ENCODE results near the gene ABCB9. TPM values are rescaled to one million over a fixed set of nuclear protein-coding genes. Genes with fewer than 3 reads are reported as not detected.

The ABCB9 gene
- total RNA-seq, 4 donors from 2014 or later, result 2.7 to 9.5 (median 7.4) TPM

DNA sequence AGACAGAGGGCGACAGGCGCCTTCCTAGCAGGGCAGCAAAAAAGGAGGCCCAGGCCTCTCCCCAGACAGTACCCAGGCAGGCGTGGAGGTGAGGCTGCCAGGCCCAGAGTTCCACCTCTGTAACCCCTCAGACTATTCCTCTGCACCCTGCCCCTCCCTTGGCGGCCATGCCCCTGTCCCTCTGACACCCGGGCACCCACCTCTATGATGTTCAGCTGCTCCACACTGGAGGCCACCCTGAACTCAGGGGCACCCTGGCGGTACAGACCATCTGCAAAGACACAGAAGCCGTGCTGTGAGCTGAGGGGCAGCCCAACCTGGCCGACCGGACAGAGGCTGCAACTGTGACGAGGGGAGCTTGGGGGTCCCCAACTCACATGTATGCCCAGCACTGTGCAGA, 34.3 kb upstream of the ABCB9 start:
- peaks cover 41% of the 10 kb centered on the region for H3K36me3 ChIP-seq
- H3K27me3 ChIP-seq, result no peaks in the 10 kb centered on the region
- TF ChIP-seq, protein P1, sequence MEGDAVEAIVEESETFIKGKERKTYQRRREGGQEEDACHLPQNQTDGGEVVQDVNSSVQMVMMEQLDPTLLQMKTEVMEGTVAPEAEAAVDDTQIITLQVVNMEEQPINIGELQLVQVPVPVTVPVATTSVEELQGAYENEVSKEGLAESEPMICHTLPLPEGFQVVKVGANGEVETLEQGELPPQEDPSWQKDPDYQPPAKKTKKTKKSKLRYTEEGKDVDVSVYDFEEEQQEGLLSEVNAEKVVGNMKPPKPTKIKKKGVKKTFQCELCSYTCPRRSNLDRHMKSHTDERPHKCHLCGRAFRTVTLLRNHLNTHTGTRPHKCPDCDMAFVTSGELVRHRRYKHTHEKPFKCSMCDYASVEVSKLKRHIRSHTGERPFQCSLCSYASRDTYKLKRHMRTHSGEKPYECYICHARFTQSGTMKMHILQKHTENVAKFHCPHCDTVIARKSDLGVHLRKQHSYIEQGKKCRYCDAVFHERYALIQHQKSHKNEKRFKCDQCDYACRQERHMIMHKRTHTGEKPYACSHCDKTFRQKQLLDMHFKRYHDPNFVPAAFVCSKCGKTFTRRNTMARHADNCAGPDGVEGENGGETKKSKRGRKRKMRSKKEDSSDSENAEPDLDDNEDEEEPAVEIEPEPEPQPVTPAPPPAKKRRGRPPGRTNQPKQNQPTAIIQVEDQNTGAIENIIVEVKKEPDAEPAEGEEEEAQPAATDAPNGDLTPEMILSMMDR (IDR thresholded peaks at IDR 0.05), result no peak
- TF ChIP-seq POLR2AphosphoS5 (IDR thresholded peaks at IDR 0.05) (no peak), EP300 (IDR thresholded peaks at IDR 0.05) (no peak), POLR2A (IDR thresholded peaks at IDR 0.05) (no peak)
- H3K9me3 ChIP-seq, result no peaks in the 10 kb centered on the region
- no peaks in the 10 kb centered on the region for H3K4me1 ChIP-seq
- WGBS, result 95% methylated on average over 6 of the region's 10 CpGs
- H3K4me3 ChIP-seq, result no peak overlapping the region
- DNase-seq (ENCODE audit: low spot score in 2 of 2), result no peak
- H3K27ac ChIP-seq, result no peak overlapping the region

DNA sequence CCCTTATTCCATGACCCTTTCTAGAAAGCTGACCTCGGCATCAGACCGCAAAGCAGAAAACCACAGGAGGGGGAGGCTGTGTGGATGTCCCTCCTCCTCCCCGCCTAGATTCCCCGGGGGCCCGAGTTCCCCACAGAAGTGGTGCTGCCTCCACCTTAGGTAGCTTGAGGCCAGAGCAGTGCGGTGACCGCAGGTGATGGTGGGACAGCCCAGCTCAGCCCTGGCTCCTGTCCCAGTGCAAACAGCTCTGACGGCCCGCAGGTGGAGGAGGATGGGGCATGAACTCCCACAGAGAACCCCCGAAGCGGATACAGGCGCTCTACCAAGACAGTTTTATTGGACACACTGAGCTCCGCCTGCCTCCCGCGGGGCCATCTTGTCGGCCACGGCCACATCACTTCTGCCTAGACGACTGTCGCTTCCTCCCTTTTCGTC, 33.7 kb upstream of the ABCB9 start:
- no peak overlapping the region for H3K4me3 ChIP-seq
- peaks cover 39% of the 10 kb centered on the region for H3K36me3 ChIP-seq
- no peaks in the 10 kb centered on the region for H3K27me3 ChIP-seq
- 83% methylated on average over 20 of the region's 20 CpGs for WGBS
- DNase-seq (ENCODE audit: low spot score in 2 of 2), result no peak
- TF ChIP-seq EP300 (IDR thresholded peaks at IDR 0.05) (no peak), POLR2A (IDR thresholded peaks at IDR 0.05) (no peak), POLR2AphosphoS5 (IDR thresholded peaks at IDR 0.05) (no peak)
- TF ChIP-seq, protein P1 (IDR thresholded peaks at IDR 0.05), result no peak
- H3K9me3 ChIP-seq, result no peaks in the 10 kb centered on the region
- H3K4me1 ChIP-seq, result no peaks in the 10 kb centered on the region
- H3K27ac ChIP-seq, result no peak overlapping the region

GRCh38 chr12:122999196-122999946, 33.1 kb upstream of the ABCB9 start:
- Histone ChIP-seq H3K9me3 (no peaks in the 10 kb centered on the region), H3K27ac (no peak overlapping the region), H3K27me3 (no peaks in the 10 kb centered on the region), H3K36me3 (peaks cover 34% of the 10 kb centered on the region), H3K4me3 (no peak overlapping the region), H3K4me1 (no peaks in the 10 kb centered on the region)
- 90% methylated on average over 6 of the region's 8 CpGs for WGBS
- DNase-seq (ENCODE audit: low spot score in 2 of 2), result no peak
- no peak for TF ChIP-seq POLR2AphosphoS5 (IDR thresholded peaks at IDR 0.05)
- TF ChIP-seq POLR2A (IDR thresholded peaks at IDR 0.05), result no peak
- no peak for TF ChIP-seq EP300 (IDR thresholded peaks at IDR 0.05)
- TF ChIP-seq, protein P1 (IDR thresholded peaks at IDR 0.05), result no peak

GRCh38 chr12:122998316-122998715, 32.1 kb upstream of the ABCB9 start:
- whole genome bisulfite sequencing, result 100% methylated on average over 1 of the region's 4 CpGs

GRCh38 chr12:122997343-122998250, 31.3 kb upstream of the ABCB9 start:
- no peaks in the 10 kb centered on the region for H3K27me3 ChIP-seq
- no peak overlapping the region for H3K4me3 ChIP-seq
- TF ChIP-seq EP300 (IDR thresholded peaks at IDR 0.05), result no peak
- no peak for TF ChIP-seq POLR2AphosphoS5 (IDR thresholded peaks at IDR 0.05)
- DNase-seq (ENCODE audit: low spot score in 2 of 2), result no peak
- 93% methylated on average over 21 of the region's 25 CpGs for WGBS
- H3K4me1 ChIP-seq, result no peaks in the 10 kb centered on the region
- no peaks in the 10 kb centered on the region for H3K9me3 ChIP-seq
- no peak overlapping the region for H3K27ac ChIP-seq
- H3K36me3 ChIP-seq, result peaks cover 30% of the 10 kb centered on the region

More at GRCh38 chr12:122998316-122998715, 32.1 kb upstream of the ABCB9 start:
- H3K4me1 ChIP-seq, result no peaks in the 10 kb centered on the region
- peaks cover 30% of the 10 kb centered on the region for H3K36me3 ChIP-seq
- no peak overlapping the region for H3K27ac ChIP-seq
- TF ChIP-seq POLR2A (IDR thresholded peaks at IDR 0.05) (no peak), EP300 (IDR thresholded peaks at IDR 0.05) (no peak)
- no peaks in the 10 kb centered on the region for H3K9me3 ChIP-seq
- H3K27me3 ChIP-seq, result no peaks in the 10 kb centered on the region
- no peak for DNase-seq (ENCODE audit: low spot score in 2 of 2)
- no peak overlapping the region for H3K4me3 ChIP-seq

All from suprapubic skin (tissue), 4 donors.